Testis (tissue), 2 donors: ENCODE measurements around the gene IQUB.
A peak's percentile ranks its signal among the peaks of the same experiment; 100 is the strongest.

Experiments used
- POLR2A ChIP-seq: fragments of 450-650 bp; IDR thresholded peaks from one replicate; pipeline ENCODE4 v1.6.1; 2017; ENCODE audit warnings: antibody characterized with exemption, mild to moderate bottlenecking, moderate library complexity
- TF ChIP-seq, protein P1 (sequence below), 3 experiments: fragments of 450-650 bp in 2 of 3; fragments of 200-600 bp in 1 of 3; sonication (generic) in 1 of 3; IDR thresholded peaks; one replicate each; pipeline ENCODE4 v1.5.1; 2016 to 2019; ENCODE audit warnings: antibody characterized with exemption in 3 of 3, mild to moderate bottlenecking in 2 of 3, moderate library complexity in 1 of 3

DNA sequence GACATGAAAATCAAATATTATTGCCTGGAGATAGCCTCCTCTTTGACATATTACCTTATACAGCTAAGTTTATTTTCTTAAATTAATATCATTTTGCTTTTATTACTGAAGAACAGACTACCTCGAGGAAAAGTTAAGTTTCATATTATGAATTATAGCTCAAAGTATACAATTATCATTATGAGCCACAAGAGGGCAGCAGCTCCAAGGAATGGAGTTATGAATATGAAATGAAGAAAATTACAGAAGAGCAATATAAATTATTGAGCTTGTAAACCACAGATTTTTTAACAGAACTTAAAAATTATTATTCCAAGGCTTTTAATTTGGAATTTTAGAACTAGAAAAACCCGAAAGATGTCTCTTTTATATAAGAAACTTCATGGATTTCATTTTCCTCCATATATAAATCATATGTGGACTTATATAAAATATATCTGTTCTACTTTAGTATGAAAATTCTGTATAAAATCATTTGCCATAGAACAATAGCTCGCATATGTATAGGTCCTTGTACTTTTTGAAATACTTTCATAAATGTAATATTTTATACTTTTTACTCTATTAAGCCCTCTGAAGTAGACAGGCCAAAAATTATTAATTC lies 40.1 kb downstream of the IQUB start:
- TF ChIP-seq, protein P1, sequence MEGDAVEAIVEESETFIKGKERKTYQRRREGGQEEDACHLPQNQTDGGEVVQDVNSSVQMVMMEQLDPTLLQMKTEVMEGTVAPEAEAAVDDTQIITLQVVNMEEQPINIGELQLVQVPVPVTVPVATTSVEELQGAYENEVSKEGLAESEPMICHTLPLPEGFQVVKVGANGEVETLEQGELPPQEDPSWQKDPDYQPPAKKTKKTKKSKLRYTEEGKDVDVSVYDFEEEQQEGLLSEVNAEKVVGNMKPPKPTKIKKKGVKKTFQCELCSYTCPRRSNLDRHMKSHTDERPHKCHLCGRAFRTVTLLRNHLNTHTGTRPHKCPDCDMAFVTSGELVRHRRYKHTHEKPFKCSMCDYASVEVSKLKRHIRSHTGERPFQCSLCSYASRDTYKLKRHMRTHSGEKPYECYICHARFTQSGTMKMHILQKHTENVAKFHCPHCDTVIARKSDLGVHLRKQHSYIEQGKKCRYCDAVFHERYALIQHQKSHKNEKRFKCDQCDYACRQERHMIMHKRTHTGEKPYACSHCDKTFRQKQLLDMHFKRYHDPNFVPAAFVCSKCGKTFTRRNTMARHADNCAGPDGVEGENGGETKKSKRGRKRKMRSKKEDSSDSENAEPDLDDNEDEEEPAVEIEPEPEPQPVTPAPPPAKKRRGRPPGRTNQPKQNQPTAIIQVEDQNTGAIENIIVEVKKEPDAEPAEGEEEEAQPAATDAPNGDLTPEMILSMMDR (IDR thresholded peaks at IDR 0.05), result peak; percentile 30 to 73 (median 37)
- no peak for TF ChIP-seq POLR2A
